GM12801 (cell line): Measurements from ENCODE around the gene FZD10.

Experiments
- CTCF ChIP-seq: IDR thresholded peaks from one replicate; pipeline ENCODE4 v1.5.1; 2011; ENCODE audit warnings: control low read depth; ENCODE audit not compliant: insufficient read length; ENCODE audit errors: extremely low read depth

FZD10 gene

GRCh38 chr12:130141901-130142683, 20.2 kb upstream of the FZD10 start:
- no peak for TF ChIP-seq CTCF

- TF ChIP-seq CTCF, result no peak
Observed at GRCh38 chr12:130142736-130143135, 19.5 kb upstream of the FZD10 start.

- no peak for TF ChIP-seq CTCF
Observed at GRCh38 chr12:130143136-130143535, 19.1 kb upstream of the FZD10 start.

- no peak for TF ChIP-seq CTCF
Observed at GRCh38 chr12:130144256-130144655, 18.0 kb upstream of the FZD10 start.

- TF ChIP-seq CTCF, result no peak
Observed at GRCh38 chr12:130145731-130146130, 16.5 kb upstream of the FZD10 start.

GRCh38 chr12:130146176-130146931, 15.9 kb upstream of the FZD10 start:
- TF ChIP-seq CTCF, result no peak

GRCh38 chr12:130147875-130148596, 14.2 kb upstream of the FZD10 start:
- no peak for TF ChIP-seq CTCF
